GM12878 (cell line): ENCODE results near the gene ZNF837. TPM values are rescaled to one million over a fixed set of nuclear protein-coding genes. Genes with fewer than 3 reads are reported as not detected.
A peak's percentile ranks its signal among the peaks of the same experiment; 100 is the strongest.

Experiments
- ATAC-seq: fragments of 200-7000 bp; cut with Tn5 transposase; 3 replicates; pipeline ENCODE4 v1.9.1; 2020; ENCODE audit warnings: mild to moderate bottlenecking, moderate library complexity
- BruUV-seq: library from RNA; stranded (reverse); fragments of 400-500 nt; replicated peaks from 2 replicates; lab custom pipeline; 2021; lab: Mats Ljungman, UMichigan
- CTCF ChIA-PET: fragments of 300-600 bp; sonication (Branson Sonifier 250); formaldehyde crosslinking; extraction: SDS; loops from one replicate; lab custom pipeline; 2021; ENCODE audit warnings: inconsistent platforms; lab: Yijun Ruan, JAX
- POLR2A ChIA-PET: fragments of 350-600 bp; formaldehyde crosslinking; extraction: SDS; loops from one replicate; lab custom pipeline; 2021; ENCODE audit warnings: inconsistent platforms; lab: Charles Lee
- RAD21 ChIA-PET: fragments of 300-600 bp; sonication (Branson Sonifier 250); formaldehyde crosslinking; loops from one replicate; lab custom pipeline; 2023; ENCODE audit warnings: antibody characterized with exemption; ENCODE audit not compliant: unreplicated experiment; lab: Charles Lee
- SMC1A ChIA-PET: fragments of 300-600 bp; sonication (Branson Sonifier 250); formaldehyde crosslinking; loops from one replicate; lab custom pipeline; 2023; ENCODE audit not compliant: unreplicated experiment, uncharacterized antibody; lab: Charles Lee
- DNase-seq: peaks from one replicate; pipeline ENCODE4 v3.0.0-alpha.2; 2011; ENCODE audit warnings: low read depth, low spot score
- FAIRE-seq: peaks from 3 replicates; lab custom pipeline; 2011; peaks lifted over from hg19 to GRCh38; lab: Jason Lieb, UNC
- H2AFZ ChIP-seq: 2 replicates; pipeline ENCODE4 v1.6.0; 2011; ENCODE audit warnings: low read depth, low read length, control low read depth; ENCODE audit not compliant: control insufficient read depth
- H3K27ac ChIP-seq: 2 replicates; pipeline ENCODE4 v1.5.1; 2011; ENCODE audit warnings: control low read depth; ENCODE audit not compliant: control insufficient read depth, insufficient read depth
- H3K27me3 ChIP-seq, 2 experiments: replicated peaks in 1 of 2; 2 replicates each; pipeline versions ENCODE4 v1.6.0 to v1.6.1; 2011; ENCODE audit warnings: low read length in 1 of 2; ENCODE audit not compliant: control insufficient read depth in 2 of 2, insufficient read depth in 2 of 2
- H3K36me3 ChIP-seq, 2 experiments: 2 replicates each; pipeline ENCODE4 v1.5.1; 2011; ENCODE audit warnings: low read length in 1 of 2; ENCODE audit not compliant: control insufficient read depth in 2 of 2, insufficient read depth in 2 of 2
- H3K4me1 ChIP-seq: 2 replicates; pipeline ENCODE4 v1.6.1; 2011; ENCODE audit warnings: mild to moderate bottlenecking, low read length, moderate library complexity, mixed read lengths; ENCODE audit not compliant: control insufficient read depth, insufficient read depth
- H3K4me2 ChIP-seq: 2 replicates; pipeline ENCODE4 v1.6.0; 2011; ENCODE audit warnings: control low read depth; ENCODE audit not compliant: control insufficient read depth, insufficient read depth
- H3K4me3 ChIP-seq: fragments of 200-600 bp; sonication (generic); 2 replicates; pipeline ENCODE4 v1.5.1; 2016
- H3K79me2 ChIP-seq: 2 replicates; pipeline ENCODE4 v1.6.0; 2011; ENCODE audit warnings: low read length; ENCODE audit not compliant: control insufficient read depth, insufficient read depth
- H3K9ac ChIP-seq: 2 replicates; pipeline ENCODE4 v1.8.0; 2011; ENCODE audit warnings: low read length, control low read depth, mixed read lengths; ENCODE audit not compliant: control insufficient read depth, insufficient read depth
- H3K9me3 ChIP-seq: replicated peaks from 3 replicates; pipeline ENCODE4 v1.5.1; 2011; ENCODE audit warnings: mild to moderate bottlenecking, low read length; ENCODE audit not compliant: control insufficient read depth, insufficient read depth
- H4K20me1 ChIP-seq: 2 replicates; pipeline ENCODE4 v1.6.0; 2011; ENCODE audit not compliant: control insufficient read depth, insufficient read depth
- BACH1 ChIP-seq: fragments of 450-650 bp; IDR thresholded peaks from 2 replicates; pipeline ENCODE4 v1.6.1; 2017; ENCODE audit warnings: mild to moderate bottlenecking, borderline replicate concordance
- CREB1 ChIP-seq: IDR thresholded peaks from 2 replicates; pipeline ENCODE4 v1.6.1; 2012; ENCODE audit warnings: low read depth, mild to moderate bottlenecking, inconsistent platforms
- GATAD2B ChIP-seq: fragments of 450-650 bp; conservative IDR thresholded peaks from 2 replicates; pipeline ENCODE4 v1.6.1; 2017; ENCODE audit warnings: low read depth, mild to moderate bottlenecking, moderate library complexity
- HDAC2 ChIP-seq: fragments of 200-600 bp; sonication (generic); IDR thresholded peaks from 2 replicates; pipeline ENCODE4 v1.6.1; 2017
- IKZF1 ChIP-seq: fragments of 450-650 bp; conservative IDR thresholded peaks from 2 replicates; pipeline ENCODE4 v1.6.1; 2017; ENCODE audit warnings: antibody characterized with exemption, mild to moderate bottlenecking
- MEF2A ChIP-seq: IDR thresholded peaks from 2 replicates; pipeline ENCODE4 v1.6.1; 2011; ENCODE audit warnings: low read depth, mild to moderate bottlenecking, low read length, moderate library complexity; ENCODE audit not compliant: insufficient read depth
- MYC ChIP-seq: IDR thresholded peaks from 2 replicates; pipeline ENCODE4 v1.6.1; 2011; ENCODE audit warnings: mild to moderate bottlenecking, low read length, moderate library complexity, inconsistent platforms; ENCODE audit not compliant: insufficient read depth, insufficient replicate concordance, insufficient read length, severe bottlenecking
- NR2C2 ChIP-seq: IDR thresholded peaks from 2 replicates; pipeline ENCODE4 v1.6.1; 2011; ENCODE audit warnings: borderline replicate concordance, low read depth; ENCODE audit not compliant: control insufficient read depth, insufficient read length
- POLR2A ChIP-seq: IDR thresholded peaks from 2 replicates; pipeline ENCODE4 v1.6.1; 2011; ENCODE audit warnings: low read depth, mild to moderate bottlenecking, low read length
- RCOR1 ChIP-seq: conservative IDR thresholded peaks from 2 replicates; pipeline ENCODE4 v1.6.1; 2012; ENCODE audit warnings: low read depth, low read length, improper control_type of control experiment
- SMARCA5 ChIP-seq: fragments of 450-650 bp; IDR thresholded peaks from 2 replicates; pipeline ENCODE4 v1.6.1; 2017; ENCODE audit warnings: mild to moderate bottlenecking
- WGBS: methylation state at CpG from one replicate; pipeline ENCODE4 v1.1.6; 2016; ENCODE audit warnings: low lambda C conversion rate; ENCODE audit not compliant: insufficient replicate concordance, insufficient coverage; ENCODE audit errors: missing lambda C conversion rate; 5-methylcytosine and 5-hydroxymethylcytosine counted together
- in situ Hi-C: fragments of 300-500 bp; cut with MboI; formaldehyde crosslinking; loops from 9 replicates; pipeline ENCODE4 v1.14.3; 2018; ENCODE audit warnings: mixed read lengths
- intact Hi-C: fragments of 100-400 bp; cut with micrococcal nuclease; formaldehyde crosslinking; loops from one replicate; pipeline ENCODE4 v1.14.2; 2022; ENCODE audit not compliant: unreplicated experiment
- polyA plus RNA-seq, 11 experiments: library from polyadenylated mRNA; depleted of rRNA in 4 of 11; unstranded in 6 of 11; stranded (reverse) in 5 of 11; fragments of >200 nt; fragmentation: Nextera tagmentation in 4 of 11; fragmentation: Illumina TruSeq in 1 of 11; extraction: Ambion mirVana in 4 of 11; extraction: Trizol in 1 of 11; gene quantifications; 1 replicate in 1 of 11; 2 replicates in 10 of 11; pipeline versions ENCODE4 v1.2.1 to v1.2.3, GENCODE V29; 2011 to 2016; ENCODE audit warnings: inconsistent platforms in 2 of 11, missing spikeins in 2 of 11, low read depth in 1 of 11
- total RNA-seq, 4 experiments: library from RNA; depleted of rRNA in 3 of 4; stranded (reverse); fragments of >200 nt in 3 of 4; fragmentation: Illumina TruSeq in 1 of 4; extraction: Trizol in 1 of 4; gene quantifications; 2 replicates each; pipeline versions ENCODE4 v1.2.1 to v1.2.3, GENCODE V29; 2013 to 2021
- TF ChIP-seq, protein P1 (sequence below): fragments of 450-650 bp; IDR thresholded peaks from 2 replicates; pipeline ENCODE4 v1.6.1; 2017; ENCODE audit warnings: mild to moderate bottlenecking, low read depth, inconsistent platforms; ENCODE audit not compliant: poor library complexity, severe bottlenecking
- TF ChIP-seq, protein P2 (sequence below): IDR thresholded peaks from 2 replicates; pipeline ENCODE4 v1.6.1; 2012; ENCODE audit warnings: low read depth, low read length, improper control_type of control experiment
- TF ChIP-seq, protein P3 (sequence below): fragments of 450-650 bp; IDR thresholded peaks from 2 replicates; pipeline ENCODE4 v1.6.1; 2016; ENCODE audit warnings: mild to moderate bottlenecking
- TF ChIP-seq, protein P4 (sequence below): fragments of 150-350 bp; IDR thresholded peaks from 2 replicates; pipeline ENCODE4 v1.6.1; 2016; ENCODE audit warnings: low read depth, low read length

Gene ZNF837
- total and polyA plus RNA-seq, 10 of the 15 experiments (the other 5 are each of a cell fraction or from before 2014, with no cell fraction given): 0.07 to 2.9 (median 2.0) TPM; not detected in 2

- intact Hi-C loops: no loop called here
- ATAC-seq (peak; percentile 98), FAIRE-seq (no peak), DNase-seq (no peak)
- POLR2A ChIA-PET: interaction anchor here (0.6 to 3.6 kb wide), 14 partner anchors 9 to 431 kb away, joined by 3 to 37 read pairs (median 4); partner anchors contain the start of genes TRIM28, ZNF417, ZNF497 and ZNF584
- Histone ChIP-seq H3K9me3 (no peaks in the 10 kb centered on the region), H3K9ac (peak overlapping the region; percentile 68), H3K27me3 (no peaks in the 10 kb centered on the region), H3K36me3 (no peaks in the 10 kb centered on the region), H2AFZ (peak overlapping the region; percentile 93), H3K4me3 (peak overlapping the region; percentile 87), H3K4me1 (0 out of 2 replicates have a peak, but pooled peaks cover 3% of the 10 kb centered on the region), H3K79me2 (no peaks in the 10 kb centered on the region; the same call in 1 of the 2 replicates), H3K27ac (peak overlapping the region; percentile 44; the same call in 1 of the 2 replicates), H4K20me1 (no peaks in the 10 kb centered on the region), H3K4me2 (peak overlapping the region; percentile 86)
- RAD21 ChIA-PET: interaction anchor here (1.0 to 3.6 kb wide), 4 partner anchors 15 to 174 kb away, joined by 3 to 18 read pairs (median 6); partner anchors contain the start of genes ZNF497 and ZSCAN22
- SMC1A ChIA-PET: interaction anchor here (1.1 to 3.0 kb wide), 6 partner anchors 14 to 41 kb away, joined by 3 to 17 read pairs (median 4); partner anchors contain the start of genes ZNF497 and ZSCAN22
- CTCF ChIA-PET: interaction anchor here (0.6 to 2.6 kb wide), 8 partner anchors 14 to 882 kb away, joined by 3 to 13 read pairs (median 4); partner anchors contain the start of genes ZBTB45, ZNF497 and ZSCAN22
- TSS peak; percentile 95 for BruUV-seq
- WGBS: 23% methylated on average over 63 of the region's 82 CpGs
- in situ Hi-C loops: no loop called here
- TF ChIP-seq RCOR1 (no peak), HDAC2 (no peak), MEF2A (no peak), IKZF1 (peak; percentile 96), POLR2A (peak; percentile 76), MYC (no peak), BACH1 (peak; percentile 68; the same call in 1 of the 2 replicates), SMARCA5 (peak; percentile 23; the same call in 1 of the 2 replicates), NR2C2 (no peak), GATAD2B (peak; percentile 79), CREB1 (no peak)
- TF ChIP-seq, protein P1, sequence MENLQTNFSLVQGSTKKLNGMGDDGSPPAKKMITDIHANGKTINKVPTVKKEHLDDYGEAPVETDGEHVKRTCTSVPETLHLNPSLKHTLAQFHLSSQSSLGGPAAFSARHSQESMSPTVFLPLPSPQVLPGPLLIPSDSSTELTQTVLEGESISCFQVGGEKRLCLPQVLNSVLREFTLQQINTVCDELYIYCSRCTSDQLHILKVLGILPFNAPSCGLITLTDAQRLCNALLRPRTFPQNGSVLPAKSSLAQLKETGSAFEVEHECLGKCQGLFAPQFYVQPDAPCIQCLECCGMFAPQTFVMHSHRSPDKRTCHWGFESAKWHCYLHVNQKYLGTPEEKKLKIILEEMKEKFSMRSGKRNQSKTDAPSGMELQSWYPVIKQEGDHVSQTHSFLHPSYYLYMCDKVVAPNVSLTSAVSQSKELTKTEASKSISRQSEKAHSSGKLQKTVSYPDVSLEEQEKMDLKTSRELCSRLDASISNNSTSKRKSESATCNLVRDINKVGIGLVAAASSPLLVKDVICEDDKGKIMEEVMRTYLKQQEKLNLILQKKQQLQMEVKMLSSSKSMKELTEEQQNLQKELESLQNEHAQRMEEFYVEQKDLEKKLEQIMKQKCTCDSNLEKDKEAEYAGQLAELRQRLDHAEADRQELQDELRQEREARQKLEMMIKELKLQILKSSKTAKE: no peak
- TF ChIP-seq, protein P2, sequence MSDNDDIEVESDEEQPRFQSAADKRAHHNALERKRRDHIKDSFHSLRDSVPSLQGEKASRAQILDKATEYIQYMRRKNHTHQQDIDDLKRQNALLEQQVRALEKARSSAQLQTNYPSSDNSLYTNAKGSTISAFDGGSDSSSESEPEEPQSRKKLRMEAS: peak; percentile 10; the same call in 1 of the 2 replicates
- TF ChIP-seq, protein P3, sequence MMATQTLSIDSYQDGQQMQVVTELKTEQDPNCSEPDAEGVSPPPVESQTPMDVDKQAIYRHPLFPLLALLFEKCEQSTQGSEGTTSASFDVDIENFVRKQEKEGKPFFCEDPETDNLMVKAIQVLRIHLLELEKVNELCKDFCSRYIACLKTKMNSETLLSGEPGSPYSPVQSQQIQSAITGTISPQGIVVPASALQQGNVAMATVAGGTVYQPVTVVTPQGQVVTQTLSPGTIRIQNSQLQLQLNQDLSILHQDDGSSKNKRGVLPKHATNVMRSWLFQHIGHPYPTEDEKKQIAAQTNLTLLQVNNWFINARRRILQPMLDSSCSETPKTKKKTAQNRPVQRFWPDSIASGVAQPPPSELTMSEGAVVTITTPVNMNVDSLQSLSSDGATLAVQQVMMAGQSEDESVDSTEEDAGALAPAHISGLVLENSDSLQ: 0 out of 2 replicates have a peak, but pooled peaks have one; percentile 13
- TF ChIP-seq, protein P4, sequence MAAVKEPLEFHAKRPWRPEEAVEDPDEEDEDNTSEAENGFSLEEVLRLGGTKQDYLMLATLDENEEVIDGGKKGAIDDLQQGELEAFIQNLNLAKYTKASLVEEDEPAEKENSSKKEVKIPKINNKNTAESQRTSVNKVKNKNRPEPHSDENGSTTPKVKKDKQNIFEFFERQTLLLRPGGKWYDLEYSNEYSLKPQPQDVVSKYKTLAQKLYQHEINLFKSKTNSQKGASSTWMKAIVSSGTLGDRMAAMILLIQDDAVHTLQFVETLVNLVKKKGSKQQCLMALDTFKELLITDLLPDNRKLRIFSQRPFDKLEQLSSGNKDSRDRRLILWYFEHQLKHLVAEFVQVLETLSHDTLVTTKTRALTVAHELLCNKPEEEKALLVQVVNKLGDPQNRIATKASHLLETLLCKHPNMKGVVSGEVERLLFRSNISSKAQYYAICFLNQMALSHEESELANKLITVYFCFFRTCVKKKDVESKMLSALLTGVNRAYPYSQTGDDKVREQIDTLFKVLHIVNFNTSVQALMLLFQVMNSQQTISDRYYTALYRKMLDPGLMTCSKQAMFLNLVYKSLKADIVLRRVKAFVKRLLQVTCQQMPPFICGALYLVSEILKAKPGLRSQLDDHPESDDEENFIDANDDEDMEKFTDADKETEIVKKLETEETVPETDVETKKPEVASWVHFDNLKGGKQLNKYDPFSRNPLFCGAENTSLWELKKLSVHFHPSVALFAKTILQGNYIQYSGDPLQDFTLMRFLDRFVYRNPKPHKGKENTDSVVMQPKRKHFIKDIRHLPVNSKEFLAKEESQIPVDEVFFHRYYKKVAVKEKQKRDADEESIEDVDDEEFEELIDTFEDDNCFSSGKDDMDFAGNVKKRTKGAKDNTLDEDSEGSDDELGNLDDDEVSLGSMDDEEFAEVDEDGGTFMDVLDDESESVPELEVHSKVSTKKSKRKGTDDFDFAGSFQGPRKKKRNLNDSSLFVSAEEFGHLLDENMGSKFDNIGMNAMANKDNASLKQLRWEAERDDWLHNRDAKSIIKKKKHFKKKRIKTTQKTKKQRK: no peak
Observed at GRCh38 chr19:58346961-58347929, 33.6 kb downstream of the ZNF837 start.
